ENCODE measurements around the gene SRRM3.
"Not testable (repeated sequence)": the region's sequence is repeated elsewhere in the genome, so short reads cannot be mapped to it uniquely, and the experiment has no call there.

Gene SRRM3

GRCh38 chr7:76292911-76293310, 91.2 kb downstream of the SRRM3 start:
- not testable (repeated sequence) for DNase-seq

- no peak for DNase-seq
Observed at GRCh38 chr7:76293407-76293901, 91.8 kb downstream of the SRRM3 start.

GRCh38 chr7:76294344-76295024, 92.8 kb downstream of the SRRM3 start:
- DNase-seq = no peak

- no peak for DNase-seq
Observed at GRCh38 chr7:76296743-76297740, 95.3 kb downstream of the SRRM3 start.

- no peak for DNase-seq
Observed at GRCh38 chr7:76300166-76300731, 98.6 kb downstream of the SRRM3 start.

- no peak for DNase-seq
Observed at GRCh38 chr7:76301000-76301399, 99.3 kb downstream of the SRRM3 start.

GRCh38 chr7:76302347-76303201, 100.9 kb downstream of the SRRM3 start, which contains the start of gene HSPB1:
Gene HSPB1 (plus strand): TSS chr7:76302673. CDS start chr7:76302713, 40 bp downstream.
- peak; percentile 59 for DNase-seq

- peak; percentile 73 for DNase-seq
Observed at GRCh38 chr7:76303202-76304147, 101.8 kb downstream of the SRRM3 start.

GRCh38 chr7:76304888-76305375, 103.2 kb downstream of the SRRM3 start:
- no peak for DNase-seq

GRCh38 chr7:76308874-76309273, 107.2 kb downstream of the SRRM3 start:
- not testable (repeated sequence) for DNase-seq

- DNase-seq = not testable (repeated sequence)
Observed at GRCh38 chr7:76309341-76310101, 107.8 kb downstream of the SRRM3 start.

- no peak for DNase-seq
Observed at GRCh38 chr7:76310102-76310957, 108.6 kb downstream of the SRRM3 start.

GRCh38 chr7:76311838-76312237, 110.1 kb downstream of the SRRM3 start:
- DNase-seq = not testable (repeated sequence)

- peak; percentile 94 for DNase-seq
Observed at GRCh38 chr7:76314042-76314721, 112.5 kb downstream of the SRRM3 start.

GRCh38 chr7:76314740-76315139, 113.0 kb downstream of the SRRM3 start:
- not testable (repeated sequence) for DNase-seq

GRCh38 chr7:76315364-76315763, 113.7 kb downstream of the SRRM3 start:
- no peak for DNase-seq

- no peak for DNase-seq
Observed at GRCh38 chr7:76316984-76317781, 115.5 kb downstream of the SRRM3 start.

All from stimulated activated naive CD4-positive, alpha-beta T cell treated with Interleukin-2 at 50 U/mL for 16 hours (primary cell).